ENCODE measurements around the gene RNF225.

The RNF225 gene

GRCh38 chr19:58406818-58407657 lies 11.6 kb downstream of the RNF225 start:
- peak overlapping the region; percentile 100 for H3K4me3 ChIP-seq (ENCODE audit: low read length)
- H3K4me2 ChIP-seq (ENCODE audit: low read length) = peak overlapping the region; percentile 74
- H3K27me3 ChIP-seq (ENCODE audit: control insufficient read depth, low read length) = no peaks in the 10 kb centered on the region
- H3F3A ChIP-seq (ENCODE audit: control insufficient read depth, insufficient read depth) = peaks cover 13% of the 10 kb centered on the region
- peaks cover 5% of the 10 kb centered on the region; the same call in 1 of the 2 replicates for H3K36me3 ChIP-seq (ENCODE audit: control insufficient read depth, low read length)
- no peaks in the 10 kb centered on the region for H4K20me1 ChIP-seq (ENCODE audit: control insufficient read depth, insufficient read depth, low read depth, low read length)
- no peak overlapping the region for H3K27ac ChIP-seq (ENCODE audit: low read depth, low read length)
- no peaks in the 10 kb centered on the region for H3K9me3 ChIP-seq (ENCODE audit: control insufficient read depth, insufficient read depth, low read length)
- H3K79me2 ChIP-seq (ENCODE audit: control insufficient read depth, low read length) = peaks cover 38% of the 10 kb centered on the region
- no peaks in the 10 kb centered on the region for H3K9me2 ChIP-seq (replicated peaks; ENCODE audit: control insufficient read depth, low read length)
- TF ChIP-seq CTCF (IDR thresholded peaks at IDR 0.05; ENCODE audit: low read depth, low read length, poor library complexity, severe bottlenecking) = peak; percentile 40
- no peak for TF ChIP-seq EZH2phosphoT487 (IDR thresholded peaks at IDR 0.05; ENCODE audit: borderline replicate concordance, low read length)
- H3K4me1 ChIP-seq (ENCODE audit: control insufficient read depth, low read length) = peaks cover 34% of the 10 kb centered on the region

- no peak for TF ChIP-seq CTCF (IDR thresholded peaks at IDR 0.05; ENCODE audit: low read depth, low read length, poor library complexity, severe bottlenecking)
- TF ChIP-seq EZH2phosphoT487 (IDR thresholded peaks at IDR 0.05; ENCODE audit: borderline replicate concordance, low read length) = no peak
- Histone ChIP-seq H3K79me2 (ENCODE audit: control insufficient read depth, low read length) (peaks cover 34% of the 10 kb centered on the region), H3K27me3 (ENCODE audit: control insufficient read depth, low read length) (no peaks in the 10 kb centered on the region), H3K4me2 (ENCODE audit: low read length) (peak overlapping the region; percentile 74), H3K36me3 (ENCODE audit: control insufficient read depth, low read length) (peaks cover 5% of the 10 kb centered on the region; the same call in 1 of the 2 replicates), H3K27ac (ENCODE audit: low read depth, low read length) (peak overlapping the region; percentile 57), H3K9me2 (replicated peaks; ENCODE audit: control insufficient read depth, low read length) (no peaks in the 10 kb centered on the region), H3K4me3 (ENCODE audit: low read length) (peak overlapping the region; percentile 100), H4K20me1 (ENCODE audit: control insufficient read depth, insufficient read depth, low read depth, low read length) (no peaks in the 10 kb centered on the region), H3K9me3 (ENCODE audit: control insufficient read depth, insufficient read depth, low read length) (no peaks in the 10 kb centered on the region), H3K4me1 (ENCODE audit: control insufficient read depth, low read length) (peaks cover 29% of the 10 kb centered on the region), H3F3A (ENCODE audit: control insufficient read depth, insufficient read depth) (peaks cover 13% of the 10 kb centered on the region)
These were observed 12.2 kb downstream of the RNF225 start for GRCh38 chr19:58407658-58408151.

DNA sequence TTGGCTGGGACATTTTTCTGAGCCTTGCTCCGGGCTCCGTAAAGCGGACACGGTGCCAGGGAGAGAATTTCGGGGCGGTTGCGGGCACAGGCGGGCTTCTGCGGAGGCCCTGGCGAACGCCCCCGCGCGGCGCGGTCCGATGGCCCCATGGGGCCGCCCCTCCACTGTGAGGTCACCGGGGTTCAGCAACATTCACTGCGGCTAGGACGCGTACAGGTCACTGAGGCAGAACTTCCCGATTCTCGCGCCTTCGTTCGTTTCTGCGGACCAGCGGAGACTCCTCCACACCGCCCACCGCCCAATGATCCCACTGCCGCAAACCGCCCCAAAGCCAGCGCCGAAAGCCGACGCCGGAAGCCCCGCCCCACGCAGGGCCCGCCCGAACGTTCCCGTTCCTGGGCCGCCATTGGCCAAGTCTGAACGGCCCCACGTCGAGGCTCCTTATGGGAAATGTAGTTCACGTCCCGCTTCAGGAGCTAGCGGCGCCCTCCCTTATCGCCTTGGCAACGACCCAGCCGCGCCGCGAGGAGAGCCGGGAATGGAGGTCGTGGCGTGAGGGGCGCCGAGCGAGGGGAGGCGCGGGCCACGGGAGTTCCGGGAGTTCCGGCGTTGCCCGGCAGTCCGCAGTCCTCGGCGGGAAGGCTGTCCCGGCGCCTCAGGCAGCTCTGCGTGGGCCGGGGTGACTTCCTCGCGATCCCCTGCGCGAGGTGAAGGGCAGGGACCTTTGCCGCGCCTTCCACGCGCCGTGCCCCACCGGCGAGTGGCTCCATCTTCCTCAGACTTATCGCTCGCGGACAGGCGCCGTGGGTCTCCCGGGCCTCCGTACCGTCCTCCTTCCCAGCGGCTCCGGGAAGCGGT lies 12.9 kb downstream of the RNF225 start, which contains the start of gene ZNF584:
Gene ZNF584, plus strand, starts transcription at position 498 of the 858 bp plus-strand sequence. CDS start 499 bp downstream, outside the sequence.
- no peaks in the 10 kb centered on the region for H3K9me3 ChIP-seq (ENCODE audit: control insufficient read depth, insufficient read depth, low read length)
- no peaks in the 10 kb centered on the region for H3K27me3 ChIP-seq (ENCODE audit: control insufficient read depth, low read length)
- peak within 1 kb of the TSS; percentile 57 for H3K27ac ChIP-seq (ENCODE audit: low read depth, low read length)
- H3K4me3 ChIP-seq (ENCODE audit: low read length) = peak within 1 kb of the TSS; percentile 100
- H3K9me2 ChIP-seq (replicated peaks; ENCODE audit: control insufficient read depth, low read length) = no peaks in the 10 kb centered on the region
- H3K4me1 ChIP-seq (ENCODE audit: control insufficient read depth, low read length) = peaks cover 24% of the 10 kb centered on the region
- H4K20me1 ChIP-seq (ENCODE audit: control insufficient read depth, insufficient read depth, low read depth, low read length) = no peaks in the 10 kb centered on the region
- peaks cover 5% of the 10 kb centered on the region; the same call in 1 of the 2 replicates for H3K36me3 ChIP-seq (ENCODE audit: control insufficient read depth, low read length)
- TF ChIP-seq EZH2phosphoT487 (IDR thresholded peaks at IDR 0.05; ENCODE audit: borderline replicate concordance, low read length) = no peak
- peak; percentile 48 for TF ChIP-seq CTCF (IDR thresholded peaks at IDR 0.05; ENCODE audit: low read depth, low read length, poor library complexity, severe bottlenecking)
- peaks cover 9% of the 10 kb centered on the region for H3F3A ChIP-seq (ENCODE audit: control insufficient read depth, insufficient read depth)
- peaks cover 31% of the 10 kb centered on the region for H3K79me2 ChIP-seq (ENCODE audit: control insufficient read depth, low read length)
- peak within 1 kb of the TSS; percentile 74 for H3K4me2 ChIP-seq (ENCODE audit: low read length)
